ENCODE measurements around the gene PLXNA2.

Gene PLXNA2

GRCh38 chr1:208044589-208045462 lies 199.4 kb downstream of the PLXNA2 start:
- peaks cover 13% of the 10 kb centered on the region for H3K27me3 Mint-ChIP-seq
- no peaks in the 10 kb centered on the region for H3K9me3 Mint-ChIP-seq
- no peak for DNase-seq
- peak overlapping the region in 1 of 2 donors; percentile 9 for H3K27ac Mint-ChIP-seq
- peaks cover 17% of the 10 kb centered on the region for H3K4me1 Mint-ChIP-seq
- ATAC-seq, result no peak
- H3K4me3 Mint-ChIP-seq, result no peak overlapping the region

DNA sequence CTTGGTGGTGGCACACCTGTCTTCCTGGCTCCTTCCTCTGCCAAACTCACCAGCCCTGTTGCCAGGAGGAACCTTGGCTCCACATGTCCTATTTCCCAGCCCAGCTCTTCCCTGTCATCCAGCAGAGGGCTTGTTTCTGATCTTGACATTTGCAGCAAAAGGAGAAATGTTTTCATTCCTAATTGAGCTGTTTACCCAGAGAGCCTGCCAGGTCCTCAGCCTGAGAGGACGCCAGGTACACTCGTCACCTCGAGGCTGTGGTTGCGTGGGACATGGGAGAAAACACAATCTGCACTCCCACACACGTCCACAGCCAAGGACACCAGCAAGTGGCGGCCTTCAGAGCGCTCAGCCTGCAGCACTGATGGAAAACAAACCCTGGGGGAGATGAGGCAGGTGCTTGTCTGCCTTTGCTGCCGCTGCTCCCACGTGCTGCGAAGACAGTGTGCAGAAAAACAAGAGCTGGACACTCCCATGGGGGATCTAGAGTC lies 200.4 kb downstream of the PLXNA2 start:
- ATAC-seq, result no peak
- peaks cover 13% of the 10 kb centered on the region for H3K4me1 Mint-ChIP-seq
- H3K27ac Mint-ChIP-seq, result no peak overlapping the region
- H3K4me3 Mint-ChIP-seq, result no peak overlapping the region
- peaks cover 13% of the 10 kb centered on the region for H3K27me3 Mint-ChIP-seq
- DNase-seq, result no peak
- H3K9me3 Mint-ChIP-seq, result no peaks in the 10 kb centered on the region

DNA sequence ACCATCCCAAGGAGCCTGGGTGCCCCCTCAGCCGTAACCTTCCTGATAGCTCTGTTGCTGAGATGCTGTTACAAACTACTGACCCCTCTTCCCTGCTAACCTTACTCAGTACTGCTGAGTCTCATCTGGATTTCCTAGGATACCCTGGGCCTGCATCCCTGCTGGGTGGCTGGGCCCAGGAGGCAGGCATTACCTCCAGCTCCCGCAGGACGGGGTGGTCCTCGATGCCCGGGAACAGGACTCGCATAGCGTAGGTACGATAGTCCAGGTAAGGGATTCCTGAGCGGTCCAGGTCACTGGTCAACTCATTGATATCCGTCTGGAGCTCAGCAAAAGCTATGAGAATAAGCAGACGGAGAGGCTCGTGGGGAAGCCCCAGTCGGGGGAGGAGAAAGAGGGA lies 201.3 kb downstream of the PLXNA2 start:
- Mint-ChIP-seq H3K27me3 (peaks cover 13% of the 10 kb centered on the region), H3K4me1 (peaks cover 11% of the 10 kb centered on the region), H3K27ac (peak overlapping the region; percentile 55 to 68), H3K4me3 (no peak overlapping the region), H3K9me3 (no peaks in the 10 kb centered on the region)
- ATAC-seq, result no peak
- DNase-seq, result no peak

DNA sequence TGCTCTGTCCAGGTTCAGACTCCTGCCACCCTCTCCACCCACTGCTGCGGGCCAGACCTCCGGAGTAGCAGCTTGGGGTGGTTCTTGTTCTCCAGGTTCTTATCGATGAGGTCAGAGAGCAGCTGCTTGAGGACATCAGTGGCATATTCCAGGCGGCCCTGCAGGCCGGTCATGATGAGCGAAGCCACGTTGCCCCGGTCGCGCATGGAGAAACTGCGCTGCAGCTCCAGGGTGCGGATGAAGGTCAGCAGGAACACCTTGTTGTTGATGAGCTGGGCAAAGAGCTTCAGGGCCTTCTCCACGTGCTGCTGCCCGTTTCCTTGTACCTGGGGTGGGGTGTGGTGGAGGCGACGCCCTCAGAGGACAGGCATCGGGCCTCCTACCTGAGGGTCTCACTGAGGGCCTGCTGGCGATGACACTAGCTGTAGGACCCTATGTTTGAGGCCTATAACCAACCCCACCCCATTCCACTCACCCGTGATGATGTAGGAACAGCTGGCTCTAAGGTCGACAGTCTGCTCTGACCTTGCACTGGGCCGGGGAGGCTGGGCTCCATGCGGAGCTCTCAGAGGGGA lies 202.1 kb downstream of the PLXNA2 start:
- peaks cover 11% of the 10 kb centered on the region for H3K4me1 Mint-ChIP-seq
- H3K9me3 Mint-ChIP-seq, result no peaks in the 10 kb centered on the region
- DNase-seq (no peak), ATAC-seq (no peak)
- peaks cover 13% of the 10 kb centered on the region for H3K27me3 Mint-ChIP-seq
- no peak overlapping the region for H3K4me3 Mint-ChIP-seq
- no peak overlapping the region for H3K27ac Mint-ChIP-seq

DNA sequence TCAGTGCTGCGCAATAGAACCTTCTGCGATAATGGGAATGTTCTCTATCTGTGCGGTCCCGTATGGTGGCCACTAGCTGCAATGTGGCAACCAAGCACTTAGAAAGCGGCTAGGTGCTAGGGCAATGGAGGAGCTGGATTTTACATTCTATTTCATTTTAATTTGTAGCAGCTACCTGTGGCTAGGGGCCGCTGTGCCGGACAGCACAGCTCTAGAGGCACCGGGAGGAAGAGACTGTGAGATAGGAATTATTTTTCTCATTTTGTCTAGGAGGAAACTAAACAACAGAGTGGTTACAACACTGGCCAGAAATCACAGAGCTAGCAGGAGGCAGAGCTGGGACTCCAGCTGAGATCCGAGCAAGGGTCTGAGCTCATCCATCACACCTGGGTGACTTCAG lies 202.7 kb downstream of the PLXNA2 start:
- H3K4me3 Mint-ChIP-seq, result no peak overlapping the region
- H3K27ac Mint-ChIP-seq, result no peak overlapping the region
- no peak for ATAC-seq
- peaks cover 13% of the 10 kb centered on the region for H3K27me3 Mint-ChIP-seq
- H3K9me3 Mint-ChIP-seq, result no peaks in the 10 kb centered on the region
- peaks cover 11% of the 10 kb centered on the region for H3K4me1 Mint-ChIP-seq
- no peak for DNase-seq

- Mint-ChIP-seq H3K4me3 (no peak overlapping the region), H3K27ac (no peak overlapping the region), H3K27me3 (peaks cover 13% of the 10 kb centered on the region), H3K4me1 (peaks cover 11% of the 10 kb centered on the region), H3K9me3 (no peaks in the 10 kb centered on the region)
- ATAC-seq (no peak), DNase-seq (no peak)
Measured at GRCh38 chr1:208040821-208041297, 203.3 kb downstream of the PLXNA2 start.

- H3K27me3 Mint-ChIP-seq, result peaks cover 11% of the 10 kb centered on the region
- H3K4me1 Mint-ChIP-seq, result peaks cover 9% of the 10 kb centered on the region
- no peaks in the 10 kb centered on the region for H3K9me3 Mint-ChIP-seq
- no peak overlapping the region for H3K4me3 Mint-ChIP-seq
- ATAC-seq (no peak), DNase-seq (no peak)
- no peak overlapping the region for H3K27ac Mint-ChIP-seq
Measured at GRCh38 chr1:208039536-208040332, 204.4 kb downstream of the PLXNA2 start.

GRCh38 chr1:208038303-208038702 lies 205.9 kb downstream of the PLXNA2 start:
- Mint-ChIP-seq H3K27ac (peak overlapping the region in 1 of 2 donors; percentile 42), H3K4me3 (no peak overlapping the region), H3K4me1 (no peaks in the 10 kb centered on the region), H3K9me3 (no peaks in the 10 kb centered on the region), H3K27me3 (no peaks in the 10 kb centered on the region)
- DNase-seq (no peak), ATAC-seq (no peak)

DNA sequence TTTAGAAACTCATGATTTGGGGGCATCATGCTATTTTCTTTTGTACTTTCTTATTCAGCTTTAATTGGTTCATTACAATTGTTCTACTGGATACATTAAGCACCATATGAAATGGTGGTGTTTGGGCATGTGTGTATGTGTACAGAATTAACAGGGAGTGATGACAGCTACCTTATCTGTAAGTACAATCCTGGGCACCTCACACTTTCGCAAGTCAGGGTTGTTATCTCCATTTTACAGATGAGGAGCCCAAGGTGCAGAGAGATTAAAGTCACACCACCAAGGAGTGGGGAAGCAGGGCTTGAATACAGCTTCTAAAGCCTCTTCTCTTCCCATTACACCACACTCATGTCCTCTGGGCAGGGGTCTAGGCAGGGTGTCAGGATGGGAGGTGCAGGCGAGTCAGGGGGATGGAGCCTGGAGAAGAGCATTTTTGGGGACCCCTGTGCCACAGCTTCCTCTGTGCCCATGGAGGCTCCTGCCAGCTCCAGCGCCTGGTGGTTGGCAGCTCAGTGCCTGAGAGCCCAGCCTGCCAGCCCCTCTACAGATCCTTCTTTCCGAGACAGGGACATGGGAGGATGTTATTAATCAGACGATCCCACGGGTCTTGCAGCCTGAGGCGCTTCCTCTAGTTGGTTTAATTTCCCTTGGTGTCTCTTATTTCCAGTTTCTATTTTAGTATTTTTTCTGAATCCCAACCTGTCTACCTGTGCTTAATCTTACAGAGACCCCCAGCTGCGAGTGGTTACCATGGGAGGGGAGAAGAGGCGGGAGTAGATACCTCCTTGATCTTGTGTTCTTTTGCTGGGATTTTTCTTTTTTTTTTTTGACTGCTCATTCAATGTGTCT lies 207.0 kb downstream of the PLXNA2 start:
- DNase-seq, result no peak
- no peak overlapping the region for H3K4me3 Mint-ChIP-seq
- H3K9me3 Mint-ChIP-seq, result no peaks in the 10 kb centered on the region
- no peak for ATAC-seq
- H3K4me1 Mint-ChIP-seq, result no peaks in the 10 kb centered on the region
- no peaks in the 10 kb centered on the region for H3K27me3 Mint-ChIP-seq
- peak overlapping the region in 1 of 2 donors; percentile 72 for H3K27ac Mint-ChIP-seq

- no peak for ATAC-seq
- Mint-ChIP-seq H3K4me3 (no peak overlapping the region), H3K27ac (no peak overlapping the region), H3K27me3 (no peaks in the 10 kb centered on the region), H3K4me1 (no peaks in the 10 kb centered on the region), H3K9me3 (no peaks in the 10 kb centered on the region)
- no peak for DNase-seq
Measured at GRCh38 chr1:208036106-208036808, 207.9 kb downstream of the PLXNA2 start.

GRCh38 chr1:208034135-208034534 lies 210.0 kb downstream of the PLXNA2 start:
- DNase-seq, result no peak

GRCh38 chr1:208033236-208033635 lies 210.9 kb downstream of the PLXNA2 start:
- DNase-seq (no peak), ATAC-seq (no peak)
- no peaks in the 10 kb centered on the region for H3K9me3 Mint-ChIP-seq
- no peak overlapping the region for H3K4me3 Mint-ChIP-seq
- no peaks in the 10 kb centered on the region for H3K4me1 Mint-ChIP-seq
- no peak overlapping the region for H3K27ac Mint-ChIP-seq
- no peaks in the 10 kb centered on the region for H3K27me3 Mint-ChIP-seq

More at GRCh38 chr1:208034135-208034534, 210.0 kb downstream of the PLXNA2 start:
- no peak for ATAC-seq
- H3K9me3 Mint-ChIP-seq, result no peaks in the 10 kb centered on the region
- no peaks in the 10 kb centered on the region for H3K4me1 Mint-ChIP-seq
- H3K4me3 Mint-ChIP-seq, result no peak overlapping the region
- no peak overlapping the region for H3K27ac Mint-ChIP-seq
- no peaks in the 10 kb centered on the region for H3K27me3 Mint-ChIP-seq

DNA sequence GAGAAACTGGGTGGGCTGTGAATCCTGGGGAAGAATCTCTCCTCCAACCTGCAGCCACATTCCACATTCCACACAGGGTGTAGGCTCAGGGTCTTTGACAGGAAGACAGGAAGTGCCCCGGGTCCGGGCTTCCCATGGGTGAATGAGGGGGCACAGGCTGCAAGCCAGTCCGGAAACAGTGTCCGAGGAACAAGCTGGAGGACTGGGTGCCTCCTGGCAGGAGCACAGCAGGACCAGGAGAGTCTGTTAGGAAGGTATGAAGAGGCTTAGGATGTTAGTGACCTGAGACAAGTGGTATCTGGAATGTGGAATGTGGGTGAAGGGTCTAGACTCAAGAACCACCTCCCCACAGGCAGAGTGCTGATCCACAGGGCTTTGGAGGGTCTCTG lies 212.3 kb downstream of the PLXNA2 start:
- peak overlapping the region in 1 of 2 donors; percentile 54 for H3K27ac Mint-ChIP-seq
- H3K9me3 Mint-ChIP-seq, result no peaks in the 10 kb centered on the region
- no peaks in the 10 kb centered on the region for H3K27me3 Mint-ChIP-seq
- DNase-seq (no peak), ATAC-seq (no peak)
- H3K4me3 Mint-ChIP-seq, result no peak overlapping the region
- no peaks in the 10 kb centered on the region for H3K4me1 Mint-ChIP-seq

DNA sequence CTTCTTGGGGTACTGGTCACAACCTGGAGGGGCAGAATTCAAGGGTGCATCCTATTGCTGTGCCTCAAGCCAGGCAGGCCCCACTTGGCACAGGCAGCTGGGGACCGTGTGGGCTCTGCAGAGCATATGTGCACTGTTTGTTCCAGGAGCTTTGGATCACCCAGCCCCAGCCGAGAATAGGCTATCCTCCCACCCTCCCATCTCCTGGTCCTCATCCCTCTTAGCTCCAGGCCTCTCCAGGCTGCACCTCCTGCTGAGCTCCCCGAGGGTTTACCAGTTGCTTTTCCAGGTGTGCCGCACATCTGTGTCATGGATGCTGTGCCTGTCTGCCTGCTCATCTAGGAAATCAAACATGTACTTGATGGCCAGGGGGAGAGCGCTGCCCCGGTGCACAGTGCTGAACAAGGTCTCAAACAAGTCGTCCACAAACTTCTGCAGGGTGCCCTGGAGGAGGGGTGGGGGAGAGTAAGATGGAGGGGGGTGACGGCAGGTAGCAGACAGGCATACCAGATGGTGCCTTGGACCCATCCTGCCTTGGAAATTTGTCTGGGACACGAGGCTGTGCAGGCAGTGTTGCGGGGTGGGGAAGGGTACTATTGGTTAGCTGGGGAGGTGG lies 212.8 kb downstream of the PLXNA2 start:
- DNase-seq (no peak), ATAC-seq (no peak)
- Mint-ChIP-seq H3K4me3 (no peak overlapping the region), H3K27ac (peak overlapping the region in 1 of 2 donors; percentile 54), H3K27me3 (no peaks in the 10 kb centered on the region), H3K9me3 (no peaks in the 10 kb centered on the region), H3K4me1 (no peaks in the 10 kb centered on the region)

Measured in stimulated activated naive CD8-positive, alpha-beta T cell treated with anti-CD3 and anti-CD28 coated beads, Interleukin-15, amount 100 ng/mL, for 72 hours (primary cell).